IPS-NIHi7 (cell line): ENCODE data around the gene PFN4.
"Not testable (repeated sequence)": the region's sequence is repeated elsewhere in the genome, so short reads cannot be mapped to it uniquely, and the experiment has no call there.

ENCODE experiments used
- DNase-seq: peaks from one replicate; pipeline ENCODE4 v3.0.0; 2012; ENCODE audit warnings: mixed read lengths; ENCODE audit errors: extremely low spot score

Gene PFN4

GRCh38 chr2:24111407-24111901 is 11.7 kb downstream of the PFN4 start:
- no peak for DNase-seq

- DNase-seq = no peak
Measured at GRCh38 chr2:24110660-24111303, 12.4 kb downstream of the PFN4 start.

GRCh38 chr2:24109431-24109830 is 13.7 kb downstream of the PFN4 start:
- DNase-seq = not testable (repeated sequence)

DNA sequence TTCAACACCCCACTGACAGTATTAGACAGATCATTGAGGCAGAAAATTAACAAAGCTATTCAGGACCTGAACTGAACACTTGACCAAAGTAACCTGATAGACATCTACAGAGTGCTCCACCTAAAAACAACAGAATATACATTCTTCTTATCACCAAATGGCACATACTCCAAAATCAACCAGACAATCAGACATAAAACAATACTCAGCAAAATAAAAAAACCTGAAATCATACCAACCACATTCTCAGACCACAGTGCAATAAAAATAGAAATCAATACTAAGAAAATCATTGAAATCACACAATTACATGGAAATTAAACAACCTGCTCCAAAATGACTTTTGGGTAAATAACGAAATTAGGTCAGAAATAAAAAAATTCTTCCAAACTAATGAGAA is 15.8 kb downstream of the PFN4 start:
- DNase-seq = no peak

DNA sequence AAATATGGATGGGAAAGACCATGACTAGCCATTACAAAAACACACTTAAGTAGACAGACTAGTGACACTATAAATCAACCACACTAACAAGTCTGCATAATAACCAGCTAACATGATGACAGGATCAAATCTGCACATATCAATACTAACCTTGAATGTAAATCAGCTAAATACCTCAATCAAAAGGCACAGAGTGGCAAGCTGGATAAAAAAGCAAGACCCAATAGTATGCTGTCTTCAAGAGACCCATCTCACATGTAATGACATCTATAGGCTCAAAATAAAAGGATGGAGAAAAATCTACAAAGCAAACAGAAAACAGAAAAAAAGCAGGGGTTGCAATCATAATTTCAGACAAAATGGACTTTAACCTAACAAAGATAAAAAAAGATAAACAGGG is 16.3 kb downstream of the PFN4 start:
- no peak for DNase-seq

- no peak for DNase-seq
Measured at GRCh38 chr2:24105816-24106215, 17.3 kb downstream of the PFN4 start.

GRCh38 chr2:24104906-24105305 is 18.2 kb downstream of the PFN4 start:
- no peak for DNase-seq

- no peak for DNase-seq
Measured at GRCh38 chr2:24104110-24104650, 19.0 kb downstream of the PFN4 start.

GRCh38 chr2:24102677-24103076 is 20.5 kb downstream of the PFN4 start:
- DNase-seq = no peak

DNA sequence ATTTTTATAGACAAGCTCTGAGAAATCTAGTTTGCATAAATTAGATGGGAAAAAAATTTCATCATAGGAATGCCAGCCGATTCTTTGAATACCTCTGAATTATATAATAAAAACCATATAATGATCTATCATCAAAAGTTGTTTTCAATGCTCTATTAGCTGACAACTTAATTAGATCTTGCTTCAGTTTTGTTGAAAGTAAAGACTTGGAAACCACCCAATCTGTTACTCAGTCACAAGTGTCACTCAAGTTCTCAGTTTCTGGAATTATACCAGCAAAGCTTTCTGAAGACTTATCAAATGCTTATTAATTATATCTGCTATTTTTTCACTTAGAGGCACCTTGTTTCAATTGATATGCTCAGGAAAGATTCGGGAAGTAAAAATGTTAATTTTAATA is 21.1 kb downstream of the PFN4 start:
- DNase-seq = no peak

GRCh38 chr2:24100732-24101131 is 22.4 kb downstream of the PFN4 start:
- not testable (repeated sequence) for DNase-seq

DNA sequence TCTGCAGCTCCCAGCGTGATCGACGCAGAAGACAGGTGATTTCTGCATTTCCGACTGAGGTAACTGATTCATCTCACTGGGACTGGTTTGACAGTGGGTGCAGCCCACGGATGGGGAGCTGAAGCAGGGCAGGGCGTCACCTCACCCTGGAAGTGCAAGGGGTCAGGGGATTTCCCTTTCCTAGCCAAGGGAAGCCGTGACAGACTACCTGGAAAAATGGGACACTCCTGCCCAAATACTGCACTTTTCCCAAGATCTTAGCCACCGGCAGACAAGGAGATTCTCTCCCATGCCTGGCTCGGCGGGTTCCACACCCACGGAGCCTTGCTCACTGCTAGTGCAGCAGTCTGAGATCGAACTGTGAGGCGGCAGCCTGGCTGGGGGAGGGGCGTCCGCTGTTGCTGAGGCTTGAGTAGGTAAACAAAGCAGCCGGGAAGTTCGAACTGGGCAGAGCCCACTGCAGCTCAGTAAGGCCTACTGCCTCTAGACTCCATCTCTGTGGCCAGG is 27.9 kb downstream of the PFN4 start:
- DNase-seq = not testable (repeated sequence)

GRCh38 chr2:24093270-24093669 is 29.9 kb downstream of the PFN4 start:
- not testable (repeated sequence) for DNase-seq

GRCh38 chr2:24088821-24089359 is 34.2 kb downstream of the PFN4 start:
- DNase-seq = no peak

DNA sequence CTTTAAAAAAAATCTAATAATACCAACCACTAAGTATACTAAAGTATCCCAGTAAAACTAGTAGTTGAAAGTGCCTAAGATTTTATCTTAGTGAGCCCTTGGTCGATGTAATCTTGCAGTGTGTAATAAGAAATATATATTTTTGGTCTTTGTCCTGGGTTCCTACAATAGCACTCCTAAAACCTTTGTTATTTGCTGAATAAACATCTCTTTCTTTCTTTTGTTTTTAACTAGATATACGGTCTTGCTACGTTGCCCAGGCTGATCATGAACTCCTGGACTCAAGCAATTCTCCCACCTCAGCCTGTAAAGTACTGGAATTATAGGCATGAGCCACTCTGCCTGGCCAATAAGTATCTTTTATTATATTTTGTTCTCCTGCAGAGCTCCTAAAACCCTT is 36.1 kb downstream of the PFN4 start:
- no peak for DNase-seq

DNA sequence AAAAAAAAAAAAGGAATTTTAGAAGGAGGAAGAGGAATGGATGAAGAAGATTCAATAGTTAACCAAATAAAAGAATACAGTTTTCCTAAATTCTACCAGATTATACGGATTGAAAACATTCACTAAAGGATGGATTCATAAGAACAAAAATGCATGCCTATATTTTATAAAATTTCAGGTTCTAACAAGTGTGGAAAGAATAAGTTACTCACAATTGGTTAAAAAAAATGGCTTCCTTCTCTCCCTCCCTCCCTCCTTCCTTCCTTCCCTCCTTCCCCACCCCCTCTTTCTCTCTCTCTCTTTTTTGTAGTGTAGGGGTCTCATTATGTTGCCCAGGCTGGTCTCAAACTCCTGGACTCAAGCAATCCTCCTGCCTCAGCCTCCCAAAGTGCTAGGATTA is 36.9 kb downstream of the PFN4 start:
- no peak for DNase-seq

GRCh38 chr2:24085200-24085489 is 38.0 kb downstream of the PFN4 start:
- no peak for DNase-seq

- peak; percentile 96 for DNase-seq
Measured at GRCh38 chr2:24084386-24085199, 38.5 kb downstream of the PFN4 start, which contains the start of gene TP53I3. TP53I3 (minus strand) TSS chr2:24084834; CDS start chr2:24084326, 508 bp downstream.

DNA sequence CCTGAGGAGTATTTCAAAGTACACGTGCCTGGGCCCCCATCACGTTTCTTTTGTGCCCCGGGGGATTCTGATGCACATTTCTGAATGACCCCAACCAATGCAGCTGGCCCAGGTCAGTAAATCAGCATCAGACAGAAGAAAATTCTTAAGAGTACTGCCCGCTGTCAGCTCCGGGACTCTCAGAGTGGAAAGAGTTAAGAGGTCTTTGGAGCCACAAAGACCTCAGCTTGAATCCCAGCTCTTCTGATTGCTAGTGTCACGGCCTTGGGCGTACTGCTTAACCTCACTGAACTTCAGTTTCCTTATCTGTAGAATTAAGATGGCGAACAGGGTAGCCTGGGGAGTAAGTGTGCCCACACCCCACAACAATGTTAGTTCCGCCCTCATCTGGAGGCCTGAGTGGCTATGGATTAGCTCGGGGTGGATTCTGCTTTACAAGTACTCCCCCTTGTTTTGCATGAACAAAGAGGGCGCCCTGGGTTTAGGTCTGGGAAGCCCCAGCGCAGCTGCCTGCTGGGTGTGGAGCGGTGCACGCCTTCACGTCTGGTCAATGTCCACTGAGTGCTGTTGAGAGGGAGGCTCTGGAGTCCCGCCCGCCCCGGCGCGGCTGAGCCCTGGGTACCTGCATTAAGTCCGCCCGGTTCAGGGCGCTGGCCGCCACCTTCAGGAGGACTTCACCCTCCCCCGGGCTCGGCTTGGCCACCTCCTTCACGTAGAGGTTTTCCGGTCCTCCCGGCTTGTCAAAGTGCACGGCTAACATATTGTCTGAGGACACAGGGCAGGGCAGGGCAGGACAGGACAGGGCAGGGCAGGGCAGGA is 39.4 kb downstream of the PFN4 start:
- DNase-seq = peak; percentile 73

DNA sequence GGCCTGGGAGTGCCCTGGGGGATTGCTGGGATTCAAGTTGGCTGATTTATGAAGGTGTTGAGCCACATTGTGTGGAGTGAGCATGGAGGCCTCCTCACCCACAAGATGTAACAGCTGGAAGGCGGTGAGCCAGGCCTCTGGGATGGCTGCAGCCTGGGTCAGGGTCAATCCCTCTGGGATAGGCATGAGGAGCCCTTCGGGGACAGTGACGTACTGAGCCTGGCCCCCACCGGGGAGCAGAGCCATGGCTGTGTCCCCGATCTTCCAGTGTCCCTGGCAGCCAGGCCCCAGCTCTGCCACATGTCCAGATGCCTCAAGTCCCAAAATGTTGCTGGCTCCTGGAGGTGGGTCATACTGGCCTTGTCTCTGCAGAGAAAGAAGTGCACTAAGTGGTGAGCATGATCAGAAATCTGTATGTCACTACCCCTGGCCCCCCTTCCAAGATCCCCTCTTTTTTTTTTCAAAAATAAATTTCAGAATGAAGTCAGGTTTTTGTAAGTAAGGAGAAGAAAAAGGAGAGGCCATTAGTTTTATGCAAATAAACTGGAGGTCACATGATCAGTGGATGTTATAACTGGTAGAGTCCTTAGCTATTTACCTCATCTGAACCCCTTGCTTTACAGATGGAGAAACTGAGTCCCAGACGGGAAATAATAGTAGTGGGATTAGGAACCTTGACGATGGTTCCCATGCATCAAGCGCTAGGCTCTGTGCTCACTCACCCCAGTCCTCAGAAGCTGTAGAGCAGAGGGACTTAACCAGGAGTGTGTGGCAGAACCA is 40.2 kb downstream of the PFN4 start:
- DNase-seq = no peak

DNA sequence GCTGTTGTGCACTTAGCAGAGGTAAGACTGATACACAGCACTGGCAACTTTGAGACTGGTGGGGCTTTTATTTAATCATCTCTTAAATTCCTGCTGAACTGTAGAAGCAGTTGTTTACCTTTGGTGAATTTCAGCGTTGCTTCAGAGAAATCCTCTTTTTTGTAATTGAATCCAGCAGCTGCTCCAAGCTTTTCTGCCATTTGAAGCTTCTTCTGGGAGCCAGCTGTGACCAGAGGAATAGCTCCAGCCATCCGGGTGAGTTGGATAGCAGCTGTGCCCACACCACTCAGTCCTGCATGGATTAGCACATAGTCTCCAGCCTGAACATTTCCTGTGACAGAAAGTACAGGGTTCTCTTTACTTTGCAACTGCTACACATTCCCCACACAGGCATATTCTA is 42.4 kb downstream of the PFN4 start:
- no peak for DNase-seq
